Endodermal cell (in vitro differentiated cells): ENCODE results near the gene APIP. TPM values are rescaled to one million over a fixed set of nuclear protein-coding genes. Genes with fewer than 3 reads are reported as not detected.

Experiments
- DNase-seq: peaks from one replicate; pipeline ENCODE4 v3.0.0-alpha.2; 2017
- H3K27ac ChIP-seq: 2 replicates; pipeline ENCODE4 v1.5.1; 2013; ENCODE audit warnings: mild to moderate bottlenecking, low read depth, low read length, moderate library complexity
- H3K27me3 ChIP-seq: 2 replicates; pipeline ENCODE4 v1.6.1; 2013; ENCODE audit warnings: mild to moderate bottlenecking, low read length, moderate library complexity; ENCODE audit not compliant: insufficient read depth, control insufficient read depth, poor library complexity, severe bottlenecking
- H3K36me3 ChIP-seq: 2 replicates; pipeline ENCODE4 v1.7.0; 2013; ENCODE audit warnings: mild to moderate bottlenecking, low read length, moderate library complexity; ENCODE audit not compliant: control insufficient read depth, insufficient read depth
- H3K4me1 ChIP-seq: one replicate; pipeline ENCODE4 v1.7.0; 2013; ENCODE audit warnings: low read length; ENCODE audit not compliant: control insufficient read depth, insufficient read depth
- H3K4me3 ChIP-seq: 2 replicates; pipeline ENCODE4 v1.5.1; 2013; ENCODE audit warnings: mild to moderate bottlenecking, low read length, moderate library complexity
- H3K9ac ChIP-seq: 2 replicates; pipeline ENCODE4 v1.6.1; 2013; ENCODE audit warnings: mild to moderate bottlenecking, low read length, moderate library complexity; ENCODE audit not compliant: poor library complexity, severe bottlenecking; ENCODE audit errors: extremely low read depth
- H3K9me3 ChIP-seq: 2 replicates; pipeline ENCODE4 v1.6.1; 2013; ENCODE audit warnings: mild to moderate bottlenecking, low read length, moderate library complexity; ENCODE audit not compliant: control insufficient read depth
- H3K27ac Mint-ChIP-seq: 2 replicates; pipeline ENCODE4 v1.8.0; 2020; ENCODE audit warnings: mixed read lengths
- H3K27me3 Mint-ChIP-seq: 2 replicates; pipeline ENCODE4 v1.8.0; 2021; ENCODE audit warnings: mild to moderate bottlenecking, mixed read lengths; ENCODE audit not compliant: insufficient read depth
- H3K36me3 Mint-ChIP-seq: 2 replicates; pipeline ENCODE4 v1.8.0; 2020; ENCODE audit warnings: low read depth, mixed read lengths
- H3K4me1 Mint-ChIP-seq: 2 replicates; pipeline ENCODE4 v1.8.0; 2020; ENCODE audit warnings: mixed read lengths
- H3K4me3 Mint-ChIP-seq: 2 replicates; pipeline ENCODE4 v1.8.0; 2020; ENCODE audit warnings: mild to moderate bottlenecking, moderate library complexity, mixed read lengths
- H3K9me3 Mint-ChIP-seq: 2 replicates; pipeline ENCODE4 v1.8.0; 2020; ENCODE audit warnings: mild to moderate bottlenecking, mixed read lengths
- CTCF ChIP-seq: fragments of 200-600 bp; sonication (generic); conservative IDR thresholded peaks from 2 replicates; pipeline ENCODE4 v1.5.0; 2021; ENCODE audit warnings: antibody characterized with exemption, mild to moderate bottlenecking
- WGBS, 2 experiments: methylation state at CpG; one replicate each; pipeline versions ENCODE4 v1.1.5 to v1.1.7; 2013; ENCODE audit warnings: missing lambda C conversion rate in 2 of 2, mixed read lengths in 1 of 2; ENCODE audit not compliant: insufficient coverage in 1 of 2, insufficient read length in 1 of 2; 5-methylcytosine and 5-hydroxymethylcytosine counted together
- total RNA-seq, 2 donors: library from RNA; stranded (reverse); fragmentation: NEBNext Ultra II Directional in 1 of 2; extraction: Animal tissue kit (Norgen Biotek cat#: 25700) in 1 of 2; gene quantifications; 2 replicates in 1 of 2; 3 replicates in 1 of 2; pipeline ENCODE4 v1.2.1, GENCODE V29; 2021

The APIP gene
- total RNA-seq, 2 donors from 2014 or later = 31.8 to 46.2 TPM

GRCh38 chr11:34953955-34954354 lies 37.8 kb upstream of the APIP start:
- WGBS, 2 experiments = 100% methylated on average over 1 of the region's 1 CpG; no CpG with 5 or more reads in 1 of the 2 experiments
- no peak for DNase-seq
- no peak overlapping the region for H3K4me3 ChIP-seq
- Mint-ChIP-seq H3K27ac (no peak overlapping the region), H3K36me3 (peaks cover 26% of the 10 kb centered on the region), H3K4me3 (no peak overlapping the region), H3K9me3 (no peaks in the 10 kb centered on the region), H3K27me3 (no peaks in the 10 kb centered on the region), H3K4me1 (peaks cover 17% of the 10 kb centered on the region)
- peaks cover 19% of the 10 kb centered on the region for H3K36me3 ChIP-seq
- H3K27ac ChIP-seq = no peak overlapping the region
- H3K4me1 ChIP-seq = no peaks in the 10 kb centered on the region
- no peak for TF ChIP-seq CTCF
- H3K27me3 ChIP-seq = no peaks in the 10 kb centered on the region
- no peaks in the 10 kb centered on the region for H3K9me3 ChIP-seq
- no peak overlapping the region for H3K9ac ChIP-seq

- H3K4me3 Mint-ChIP-seq = no peak overlapping the region
- Histone ChIP-seq H3K4me1 (no peaks in the 10 kb centered on the region), H3K9ac (no peak overlapping the region), H3K27ac (no peak overlapping the region), H3K36me3 (peaks cover 22% of the 10 kb centered on the region), H3K9me3 (peaks cover 8% of the 10 kb centered on the region), H3K27me3 (no peaks in the 10 kb centered on the region), H3K4me3 (no peak overlapping the region)
- TF ChIP-seq CTCF = no peak
- H3K27me3 Mint-ChIP-seq = no peaks in the 10 kb centered on the region
- peaks cover under 1% of the 10 kb centered on the region for H3K4me1 Mint-ChIP-seq
- H3K36me3 Mint-ChIP-seq = peaks cover 28% of the 10 kb centered on the region
- peaks cover 4% of the 10 kb centered on the region for H3K9me3 Mint-ChIP-seq
- no peak overlapping the region for H3K27ac Mint-ChIP-seq
- DNase-seq = no peak
Measured at GRCh38 chr11:34948696-34949095, 32.5 kb upstream of the APIP start.

DNA sequence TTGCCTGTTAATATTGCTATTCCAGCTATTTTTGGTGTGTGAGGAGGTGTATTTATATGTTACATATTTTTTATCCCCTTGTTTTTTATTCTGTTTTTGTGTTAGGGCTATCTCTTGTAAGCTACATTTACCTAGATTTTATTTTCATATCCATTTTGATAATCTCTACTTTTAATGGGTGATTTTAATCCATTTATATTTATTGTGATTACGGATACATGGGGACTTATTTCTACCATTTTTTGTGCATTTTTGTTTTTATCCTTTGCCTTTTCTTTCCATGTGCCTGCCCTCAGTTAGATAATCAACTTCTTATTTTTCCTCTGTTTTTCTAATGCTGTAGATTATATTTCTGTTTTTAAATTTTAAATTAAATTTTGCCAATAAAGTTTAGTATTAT lies 28.5 kb upstream of the APIP start:
- no peak for DNase-seq
- H3K9ac ChIP-seq = no peak overlapping the region
- H3K4me3 ChIP-seq = no peak overlapping the region
- H3K9me3 ChIP-seq = peaks cover 8% of the 10 kb centered on the region
- H3K4me3 Mint-ChIP-seq = no peak overlapping the region
- H3K9me3 Mint-ChIP-seq = peaks cover 4% of the 10 kb centered on the region
- WGBS, 2 experiments = 89% methylated on average over 1 of the region's 1 CpG; no CpG with 5 or more reads in 1 of the 2 experiments
- H3K4me1 Mint-ChIP-seq = peaks cover 17% of the 10 kb centered on the region
- H3K4me1 ChIP-seq = no peaks in the 10 kb centered on the region
- H3K27me3 ChIP-seq = no peaks in the 10 kb centered on the region
- H3K27ac ChIP-seq = no peak overlapping the region
- no peak for TF ChIP-seq CTCF
- peaks cover 18% of the 10 kb centered on the region for H3K36me3 Mint-ChIP-seq
- H3K27ac Mint-ChIP-seq = no peak overlapping the region
- no peaks in the 10 kb centered on the region for H3K27me3 Mint-ChIP-seq
- peaks cover 18% of the 10 kb centered on the region for H3K36me3 ChIP-seq
